Caco-2 (cell line): ENCODE data around the gene UTP11. TPM values are rescaled to one million over a fixed set of nuclear protein-coding genes. Genes with fewer than 3 reads are reported as not detected.

Source experiments
- BruUV-seq: library from RNA; stranded (reverse); fragments of 400-500 nt; replicated peaks from 2 replicates; lab custom pipeline; 2021; lab: Mats Ljungman, UMichigan
- CTCF ChIA-PET: fragments of 300-600 bp; sonication (Branson Sonifier 250); formaldehyde crosslinking; loops from one replicate; lab custom pipeline; 2022; ENCODE audit warnings: antibody characterized with exemption; lab: Charles Lee
- POLR2A ChIA-PET: fragments of 300-600 bp; sonication (Branson Sonifier 250); formaldehyde crosslinking; loops from one replicate; lab custom pipeline; 2022; ENCODE audit warnings: antibody characterized with exemption; lab: Charles Lee
- DNase-seq, 2 experiments: peaks; one replicate each; pipeline versions ENCODE4 v3.0.0 to v3.0.0-alpha.2; 2020 to 2022
- H3K27me3 ChIP-seq: replicated peaks from 2 replicates; pipeline ENCODE4 v1.6.0; 2011; ENCODE audit warnings: low read length; ENCODE audit not compliant: control insufficient read depth, insufficient read depth
- H3K36me3 ChIP-seq: 2 replicates; pipeline ENCODE4 v1.5.1; 2011; ENCODE audit warnings: low read length; ENCODE audit not compliant: control insufficient read depth, insufficient read depth
- H3K4me1 ChIP-seq: fragments of 250-450 bp; sonication (Bioruptor Pico); 2 replicates; pipeline ENCODE4 v1.5.1; 2020; ENCODE audit warnings: mild to moderate bottlenecking
- H3K4me3 ChIP-seq: 2 replicates; pipeline ENCODE4 v1.5.1; 2011; ENCODE audit warnings: low read depth, mild to moderate bottlenecking, control low read depth, low read length
- H3K9me3 ChIP-seq: fragments of 250-450 bp; sonication (Bioruptor Pico); 2 replicates; pipeline ENCODE4 v1.5.1; 2020; ENCODE audit warnings: mild to moderate bottlenecking, moderate library complexity
- H3K27ac Mint-ChIP-seq: one replicate; pipeline ENCODE4 v1.8.0; 2022; ENCODE audit warnings: mixed read lengths; ENCODE audit not compliant: unreplicated experiment
- H3K27me3 Mint-ChIP-seq: one replicate; pipeline ENCODE4 v1.8.0; 2022; ENCODE audit warnings: mixed read lengths; ENCODE audit not compliant: insufficient read depth, unreplicated experiment
- H3K36me3 Mint-ChIP-seq: one replicate; pipeline ENCODE4 v1.8.0; 2022; ENCODE audit warnings: mild to moderate bottlenecking, mixed read lengths; ENCODE audit not compliant: insufficient read depth, unreplicated experiment
- H3K4me1 Mint-ChIP-seq: one replicate; pipeline ENCODE4 v1.8.0; 2022; ENCODE audit warnings: low read depth, mixed read lengths; ENCODE audit not compliant: unreplicated experiment
- H3K4me3 Mint-ChIP-seq: one replicate; pipeline ENCODE4 v1.8.0; 2022; ENCODE audit warnings: mild to moderate bottlenecking, moderate library complexity, mixed read lengths; ENCODE audit not compliant: unreplicated experiment
- H3K9me3 Mint-ChIP-seq: one replicate; pipeline ENCODE4 v1.8.0; 2022; ENCODE audit warnings: mixed read lengths; ENCODE audit not compliant: unreplicated experiment
- CTCF ChIP-seq, 2 experiments: fragments of 200-600 bp in 1 of 2; IDR thresholded peaks; 1 replicate in 1 of 2; 2 replicates in 1 of 2; pipeline versions ENCODE4 v1.5.1 to v1.8.0; 2011 to 2022; ENCODE audit warnings: antibody characterized with exemption in 1 of 2, control low read depth in 1 of 2, inconsistent platforms in 1 of 2, low read depth in 1 of 2, low read length in 1 of 2, mild to moderate bottlenecking in 1 of 2, moderate library complexity in 1 of 2; ENCODE audit not compliant: insufficient read depth in 1 of 2, severe bottlenecking in 1 of 2, unreplicated experiment in 1 of 2
- intact Hi-C: fragments of 100-400 bp; cut with micrococcal nuclease; formaldehyde crosslinking; loops from one replicate; pipeline ENCODE4 v1.10.0; 2022; ENCODE audit not compliant: unreplicated experiment
- total RNA-seq: library from RNA; stranded (reverse); gene quantifications from 2 replicates; pipeline ENCODE4 v1.2.3, GENCODE V29; 2022

Gene UTP11
- total RNA-seq, 1 experiment from 2014 or later: 29.1 TPM

GRCh38 chr1:38000233-38000528 lies 12.4 kb upstream of the UTP11 start:
- Mint-ChIP-seq H3K27me3 (no peaks in the 10 kb centered on the region), H3K27ac (peak overlapping the region; percentile 84), H3K4me1 (peaks cover 17% of the 10 kb centered on the region), H3K9me3 (no peaks in the 10 kb centered on the region), H3K36me3 (peaks cover 6% of the 10 kb centered on the region), H3K4me3 (no peak overlapping the region)
- BruUV-seq: no TSS peak
- no peak overlapping the region for H3K4me3 ChIP-seq
- intact Hi-C loops: no loop called here
- H3K27me3 ChIP-seq: no peaks in the 10 kb centered on the region
- ChIA-PET CTCF (interaction anchor here (0.8 to 1.3 kb wide), 2 partner anchors 19 to 47 kb away, joined by 3 read pairs; partner anchors contain the start of gene POU3F1), POLR2A (interaction anchor here (0.8 kb wide), 1 partner anchor 12 kb away, joined by 3 read pairs; the partner anchor contains the start of gene UTP11)
- no peaks in the 10 kb centered on the region for H3K36me3 ChIP-seq
- no peaks in the 10 kb centered on the region for H3K9me3 ChIP-seq
- peaks cover 25% of the 10 kb centered on the region for H3K4me1 ChIP-seq
- TF ChIP-seq CTCF (IDR thresholded peaks at IDR 0.05; ENCODE audit: insufficient read depth in 1 of 2, low read depth in 1 of 2, low read length in 1 of 2, severe bottlenecking in 1 of 2, unreplicated experiment in 1 of 2): no peak
- no peak for DNase-seq

- H3K27me3 Mint-ChIP-seq: no peaks in the 10 kb centered on the region
- H3K9me3 ChIP-seq: no peaks in the 10 kb centered on the region
- H3K36me3 Mint-ChIP-seq: peaks cover 6% of the 10 kb centered on the region
- BruUV-seq: no TSS peak
- CTCF ChIA-PET: interaction anchor here (1.3 kb wide), 1 partner anchor 46 kb away, joined by 3 read pairs; the partner anchor contains the start of gene POU3F1
- H3K27ac Mint-ChIP-seq: peak overlapping the region; percentile 84
- POLR2A ChIA-PET: interaction anchor here (0.8 kb wide), 1 partner anchor 11 kb away, joined by 3 read pairs; the partner anchor contains the start of gene UTP11
- no peak for TF ChIP-seq CTCF (IDR thresholded peaks at IDR 0.05; ENCODE audit: insufficient read depth in 1 of 2, low read depth in 1 of 2, low read length in 1 of 2, severe bottlenecking in 1 of 2, unreplicated experiment in 1 of 2)
- no peak for DNase-seq
- no peaks in the 10 kb centered on the region for H3K9me3 Mint-ChIP-seq
- peak overlapping the region; percentile 9 for H3K4me3 Mint-ChIP-seq
- intact Hi-C loops: no loop called here
- H3K4me3 ChIP-seq: no peak overlapping the region
- H3K4me1 Mint-ChIP-seq: peaks cover 17% of the 10 kb centered on the region
- no peaks in the 10 kb centered on the region for H3K27me3 ChIP-seq
- H3K4me1 ChIP-seq: peaks cover 26% of the 10 kb centered on the region
- H3K36me3 ChIP-seq: no peaks in the 10 kb centered on the region
Observed at GRCh38 chr1:38000529-38001455, 11.7 kb upstream of the UTP11 start.

GRCh38 chr1:38003261-38004250 lies 9.0 kb upstream of the UTP11 start:
- no TSS peak for BruUV-seq

More at GRCh38 chr1:38003261-38004250, 9.0 kb upstream of the UTP11 start:
- H3K27ac Mint-ChIP-seq: peak overlapping the region; percentile 63
- no peaks in the 10 kb centered on the region for H3K9me3 Mint-ChIP-seq
- H3K4me1 ChIP-seq: peaks cover 29% of the 10 kb centered on the region
- H3K27me3 Mint-ChIP-seq: no peaks in the 10 kb centered on the region
- peak overlapping the region; percentile 86 for H3K4me3 Mint-ChIP-seq
- ChIA-PET POLR2A (no interaction called here), CTCF (no interaction called here)
- TF ChIP-seq CTCF (IDR thresholded peaks at IDR 0.05; ENCODE audit: insufficient read depth in 1 of 2, low read depth in 1 of 2, low read length in 1 of 2, severe bottlenecking in 1 of 2, unreplicated experiment in 1 of 2): no peak
- peaks cover 17% of the 10 kb centered on the region for H3K4me1 Mint-ChIP-seq
- no peaks in the 10 kb centered on the region for H3K36me3 ChIP-seq
- H3K9me3 ChIP-seq: no peaks in the 10 kb centered on the region
- intact Hi-C loops: no loop called here
- no peak for DNase-seq
- H3K27me3 ChIP-seq: no peaks in the 10 kb centered on the region
- peak overlapping the region; percentile 68 for H3K4me3 ChIP-seq
- no peaks in the 10 kb centered on the region for H3K36me3 Mint-ChIP-seq
